DOHH2 (cell line): ENCODE results near the gene LPIN3.

Source experiments
- EZH2phosphoT487 ChIP-seq: fragments of 200-600 bp; sonication (generic); IDR thresholded peaks from 2 replicates; pipeline ENCODE4 v1.6.1; 2017; ENCODE audit warnings: borderline replicate concordance, mild to moderate bottlenecking, antibody characterized with exemption, low read length, moderate library complexity, mixed read lengths
- TF ChIP-seq, protein P1 (sequence below): fragments of 200-600 bp; sonication (generic); IDR thresholded peaks from one replicate; pipeline ENCODE4 v1.5.1; 2014; ENCODE audit warnings: antibody characterized with exemption, mild to moderate bottlenecking, low read depth, low read length; ENCODE audit not compliant: poor library complexity, severe bottlenecking

DNA sequence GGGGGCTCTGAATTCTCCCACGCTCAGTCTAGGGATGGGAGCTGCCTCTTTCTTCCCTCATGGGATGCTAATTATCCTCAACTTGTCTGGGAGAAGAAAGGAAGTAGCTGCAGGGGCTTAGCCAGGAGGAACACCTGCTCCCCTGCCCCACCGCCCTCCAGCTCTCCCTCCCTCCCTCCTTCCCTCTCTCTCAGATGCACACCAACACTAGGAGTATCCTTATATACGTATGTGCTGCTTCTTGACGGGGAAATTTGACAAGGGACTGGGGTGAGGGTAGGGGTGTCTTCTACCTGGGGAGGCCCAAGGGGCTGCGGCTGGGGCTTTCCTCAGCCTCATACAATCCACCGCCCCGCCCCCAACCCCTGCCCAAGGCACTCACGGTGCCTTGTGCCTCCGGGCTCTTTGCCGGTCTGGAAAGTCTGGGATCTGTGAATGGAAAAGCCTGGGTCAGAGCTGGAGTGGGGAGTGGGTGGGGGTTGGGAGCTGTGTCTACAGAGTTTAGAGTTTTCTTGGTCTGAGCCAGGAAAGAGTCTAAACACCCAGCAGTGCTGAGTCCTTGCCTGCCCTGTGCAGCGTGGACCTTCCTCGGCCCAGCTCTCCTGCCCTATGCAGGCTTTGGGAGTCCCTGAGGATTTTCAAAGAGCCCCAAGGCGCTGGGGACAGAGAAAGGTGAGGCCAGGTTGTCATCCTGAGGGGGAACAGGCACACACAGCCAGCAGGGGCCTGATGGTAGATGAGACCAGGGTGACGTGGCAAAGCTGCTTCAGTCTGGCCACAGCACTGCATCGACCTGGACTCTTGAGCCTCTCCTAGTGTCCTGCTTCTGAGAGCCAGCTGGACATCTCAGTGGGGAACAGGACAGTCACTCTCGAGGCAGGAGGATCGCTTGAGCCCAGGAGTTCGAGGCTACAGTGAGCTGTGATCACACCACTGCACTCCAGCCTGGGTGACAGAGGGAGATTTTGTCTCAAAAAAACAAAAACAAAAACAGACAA lies 55.3 kb downstream of the LPIN3 start:
- TF ChIP-seq, protein P1, sequence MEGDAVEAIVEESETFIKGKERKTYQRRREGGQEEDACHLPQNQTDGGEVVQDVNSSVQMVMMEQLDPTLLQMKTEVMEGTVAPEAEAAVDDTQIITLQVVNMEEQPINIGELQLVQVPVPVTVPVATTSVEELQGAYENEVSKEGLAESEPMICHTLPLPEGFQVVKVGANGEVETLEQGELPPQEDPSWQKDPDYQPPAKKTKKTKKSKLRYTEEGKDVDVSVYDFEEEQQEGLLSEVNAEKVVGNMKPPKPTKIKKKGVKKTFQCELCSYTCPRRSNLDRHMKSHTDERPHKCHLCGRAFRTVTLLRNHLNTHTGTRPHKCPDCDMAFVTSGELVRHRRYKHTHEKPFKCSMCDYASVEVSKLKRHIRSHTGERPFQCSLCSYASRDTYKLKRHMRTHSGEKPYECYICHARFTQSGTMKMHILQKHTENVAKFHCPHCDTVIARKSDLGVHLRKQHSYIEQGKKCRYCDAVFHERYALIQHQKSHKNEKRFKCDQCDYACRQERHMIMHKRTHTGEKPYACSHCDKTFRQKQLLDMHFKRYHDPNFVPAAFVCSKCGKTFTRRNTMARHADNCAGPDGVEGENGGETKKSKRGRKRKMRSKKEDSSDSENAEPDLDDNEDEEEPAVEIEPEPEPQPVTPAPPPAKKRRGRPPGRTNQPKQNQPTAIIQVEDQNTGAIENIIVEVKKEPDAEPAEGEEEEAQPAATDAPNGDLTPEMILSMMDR = no peak
- no peak for TF ChIP-seq EZH2phosphoT487
